Erythroblast (primary cell): ENCODE data around the gene DIP2B.

Experiments used
- GATA1 ChIP-seq: IDR thresholded peaks from 2 replicates; pipeline ENCODE4 v1.6.1; 2011; ENCODE audit warnings: low read depth, mild to moderate bottlenecking, control low read depth, low read length, moderate library complexity
- POLR2A ChIP-seq: IDR thresholded peaks from 2 replicates; pipeline ENCODE4 v1.6.1; 2011; ENCODE audit warnings: mild to moderate bottlenecking, low read length

GRCh38 chr12:50528800-50529199 is 24.0 kb downstream of the DIP2B start:
- TF ChIP-seq POLR2A (no peak), GATA1 (no peak)
